GM11168 (cell line): ENCODE data around the gene TMEM132C.

Experiments used
- in situ Hi-C: fragments of 300-500 bp; cut with MboI; formaldehyde crosslinking; loops from one replicate; pipeline ENCODE4 v1.12.0; 2022; ENCODE audit warnings: low sequenced_read_pairs; ENCODE audit not compliant: unreplicated experiment

The TMEM132C gene

GRCh38 chr12:128684352-128684751 lies 417.4 kb downstream of the TMEM132C start:
- in situ Hi-C loops: no loop called here

DNA sequence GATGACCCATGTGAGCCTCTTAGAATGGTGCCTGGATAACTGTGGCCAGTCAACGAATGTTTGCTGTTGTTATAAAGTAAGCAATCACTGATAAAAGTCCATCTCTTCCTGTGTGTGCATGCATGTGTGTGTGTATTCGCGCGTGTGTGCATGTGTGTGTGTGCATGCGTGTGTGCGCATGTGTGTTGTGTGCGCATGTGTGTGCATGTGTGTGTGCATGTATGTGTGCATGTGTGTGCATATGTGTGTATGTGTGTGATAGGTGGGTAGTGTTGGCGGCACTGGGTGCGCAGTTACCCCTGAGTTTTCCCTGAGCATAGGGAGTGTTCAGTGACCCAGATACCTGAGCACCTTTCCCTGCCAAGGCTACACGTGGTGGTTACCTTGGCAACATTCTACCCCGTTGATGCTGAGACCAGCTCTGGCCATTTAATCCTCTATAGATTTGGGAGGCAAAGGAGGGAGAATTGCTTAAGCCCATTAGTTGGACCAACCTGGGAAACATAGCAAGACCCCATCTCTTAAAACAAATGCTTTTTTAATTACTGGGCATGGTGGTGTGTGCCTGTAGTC lies 419.0 kb downstream of the TMEM132C start:
- in situ Hi-C loops: no loop called here

DNA sequence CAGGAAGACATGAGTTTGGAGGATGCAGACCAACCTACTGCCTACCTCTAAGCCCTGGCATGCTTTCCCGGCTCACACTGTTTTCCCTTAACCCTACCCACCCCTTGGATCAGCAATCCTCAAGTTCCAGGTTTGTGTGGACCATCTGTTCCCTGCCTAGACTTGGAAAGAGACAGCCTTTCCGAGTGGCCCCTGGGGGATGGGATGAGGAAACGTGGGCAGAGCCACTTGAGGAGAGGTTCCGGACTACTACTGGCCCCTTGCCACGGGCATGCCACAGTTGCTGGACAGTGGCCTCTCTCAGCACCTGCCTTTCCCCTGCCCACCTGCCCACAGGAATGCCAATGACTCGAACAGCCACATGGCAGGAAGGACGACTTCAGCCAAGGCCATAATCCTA lies 420.9 kb downstream of the TMEM132C start:
- in situ Hi-C loops: no loop called here

GRCh38 chr12:128690641-128691040 lies 423.7 kb downstream of the TMEM132C start:
- in situ Hi-C loops: no loop called here

DNA sequence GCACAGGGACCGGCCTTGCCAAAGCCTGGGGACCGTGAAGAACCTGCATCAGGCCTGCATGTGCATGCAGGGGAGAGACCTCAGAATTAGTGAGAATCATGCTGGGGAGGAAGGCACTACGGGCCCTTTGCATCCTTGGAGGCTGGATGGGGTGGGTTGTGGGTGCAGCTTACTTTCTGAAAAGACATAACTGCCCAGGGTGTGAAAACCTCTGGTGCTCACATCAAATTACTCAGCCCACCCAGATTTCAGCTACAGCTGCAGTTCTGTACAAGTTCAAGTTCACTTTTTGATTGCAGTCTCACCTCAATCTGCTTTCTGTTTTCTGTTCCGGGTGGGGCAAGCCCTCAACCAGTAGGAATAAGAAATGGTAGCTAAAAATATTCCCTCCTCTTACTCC lies 426.1 kb downstream of the TMEM132C start:
- in situ Hi-C loops: no loop called here

DNA sequence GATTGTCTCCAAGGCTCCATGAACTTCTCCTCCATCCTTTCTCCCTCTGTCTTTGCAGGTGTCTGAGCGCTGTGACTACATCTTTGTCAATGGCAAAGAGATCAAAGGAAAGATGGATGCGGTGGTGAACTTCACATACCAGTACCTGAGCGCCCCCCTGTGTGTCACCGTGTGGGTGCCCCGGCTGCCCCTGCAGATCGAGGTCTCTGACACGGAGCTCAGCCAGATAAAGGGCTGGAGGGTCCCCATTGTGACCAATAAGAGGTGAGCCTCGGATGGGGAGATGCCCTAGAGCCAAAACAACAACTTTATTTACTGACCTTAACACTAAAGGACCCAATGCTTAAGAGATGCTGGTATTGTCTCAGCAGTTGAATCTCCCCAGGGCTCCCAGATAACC lies 426.8 kb downstream of the TMEM132C start:
- in situ Hi-C loops: no loop called here

DNA sequence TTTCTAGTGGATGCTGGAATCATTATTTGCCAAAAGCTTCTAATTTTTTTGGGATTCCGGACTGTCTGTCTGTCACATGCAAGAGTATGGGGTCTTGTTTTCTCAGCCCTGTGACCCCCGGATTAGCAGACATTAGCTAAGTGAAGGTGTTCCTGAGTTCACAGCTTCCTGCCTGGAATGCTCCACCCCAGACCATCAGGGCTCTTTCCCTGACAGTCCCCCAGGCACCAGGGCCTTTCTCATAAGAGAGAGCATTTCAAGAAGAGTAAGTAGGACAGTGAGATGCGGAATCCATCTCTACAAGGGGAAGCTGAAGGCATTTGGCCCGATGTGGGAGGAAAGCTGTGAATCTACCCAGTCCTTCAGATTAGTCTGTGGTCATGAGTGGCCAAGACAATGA lies 427.5 kb downstream of the TMEM132C start:
- in situ Hi-C loops: no loop called here

- in situ Hi-C loops: no loop called here
Observed at GRCh38 chr12:128695697-128696096, 428.7 kb downstream of the TMEM132C start.

- in situ Hi-C loops: no loop called here
Observed at GRCh38 chr12:128698301-128698972, 431.5 kb downstream of the TMEM132C start.

- in situ Hi-C loops: no loop called here
Observed at GRCh38 chr12:128699106-128699505, 432.1 kb downstream of the TMEM132C start.

GRCh38 chr12:128702371-128702770 lies 435.4 kb downstream of the TMEM132C start:
- in situ Hi-C loops: no loop called here

DNA sequence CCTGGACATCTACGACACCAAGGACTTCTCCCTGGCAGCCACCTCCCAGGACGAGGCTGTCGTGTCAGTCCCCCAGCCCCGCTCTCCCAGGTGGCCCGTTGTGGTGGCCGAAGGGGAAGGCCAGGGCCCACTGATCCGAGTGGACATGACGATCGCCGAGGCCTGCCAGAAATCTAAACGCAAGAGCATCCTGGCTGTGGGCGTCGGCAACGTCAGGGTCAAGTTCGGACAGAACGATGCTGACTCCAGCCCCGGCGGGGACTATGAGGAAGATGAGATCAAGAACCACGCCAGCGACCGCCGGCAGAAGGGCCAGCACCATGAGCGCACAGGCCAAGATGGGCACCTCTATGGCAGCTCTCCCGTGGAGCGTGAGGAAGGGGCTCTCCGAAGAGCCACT lies 438.2 kb downstream of the TMEM132C start:
- in situ Hi-C loops: no loop called here

GRCh38 chr12:128707488-128707887 lies 440.5 kb downstream of the TMEM132C start:
- in situ Hi-C loops: no loop called here

DNA sequence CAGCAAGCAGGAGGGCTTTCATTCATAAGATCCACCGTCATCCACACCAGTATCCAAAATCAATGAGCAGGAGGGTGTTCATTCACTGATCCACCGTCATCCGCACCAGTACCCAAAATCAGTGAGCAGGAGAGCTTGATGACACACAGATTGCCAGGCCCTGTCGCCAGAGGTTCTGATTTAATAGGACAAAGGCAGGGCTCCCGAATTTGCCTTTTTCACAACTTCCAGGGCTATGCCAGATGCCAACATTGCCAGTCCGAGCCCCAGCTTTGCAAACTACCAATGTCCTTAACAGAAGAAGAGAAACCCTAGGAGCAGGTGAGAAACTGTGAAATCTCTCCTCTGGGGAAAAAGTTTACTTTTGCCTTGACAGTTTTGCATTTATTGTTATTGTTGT lies 441.8 kb downstream of the TMEM132C start:
- in situ Hi-C loops: no loop called here

DNA sequence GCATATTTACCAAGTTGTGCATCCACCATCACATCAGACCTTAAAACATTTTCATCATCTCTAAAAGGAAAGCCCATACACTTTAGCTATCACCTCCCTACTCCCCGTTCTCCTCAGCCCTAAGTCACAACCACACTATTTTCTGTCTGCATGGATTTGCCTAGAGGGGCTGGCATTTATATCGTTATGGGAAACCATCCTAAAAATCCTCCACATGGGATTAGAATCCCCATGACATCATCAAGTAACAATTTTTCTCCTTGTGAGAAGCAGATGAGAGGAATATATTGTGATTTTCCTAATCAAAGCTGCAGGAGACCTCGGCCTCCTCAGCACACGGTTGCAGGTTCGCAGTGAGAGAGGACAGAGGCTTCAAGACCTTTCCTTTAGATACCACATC lies 442.7 kb downstream of the TMEM132C start:
- in situ Hi-C loops: no loop called here

- in situ Hi-C loops: no loop called here
Observed at GRCh38 chr12:128711486-128711885, 444.5 kb downstream of the TMEM132C start.

DNA sequence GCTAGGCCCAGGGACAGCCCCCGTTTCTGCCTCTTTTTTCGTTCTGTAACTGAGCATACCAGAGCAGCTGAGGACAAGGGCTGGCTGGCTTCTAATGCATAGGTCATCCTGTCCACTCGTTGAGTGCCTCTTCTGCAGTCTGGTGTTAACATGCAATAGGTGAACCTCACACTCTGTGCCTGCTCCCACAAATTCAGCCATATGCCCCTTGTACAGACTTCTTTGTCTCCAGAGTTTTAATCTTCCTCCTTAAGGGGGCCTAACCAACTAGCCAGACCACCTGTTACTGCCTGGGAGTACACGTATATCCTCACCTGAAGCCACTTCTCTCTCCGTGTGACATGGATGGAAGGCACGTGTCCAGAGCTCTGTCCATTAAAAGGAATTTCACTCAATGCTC lies 445.7 kb downstream of the TMEM132C start:
- in situ Hi-C loops: no loop called here

GRCh38 chr12:128715485-128715884 lies 448.5 kb downstream of the TMEM132C start:
- in situ Hi-C loops: no loop called here

DNA sequence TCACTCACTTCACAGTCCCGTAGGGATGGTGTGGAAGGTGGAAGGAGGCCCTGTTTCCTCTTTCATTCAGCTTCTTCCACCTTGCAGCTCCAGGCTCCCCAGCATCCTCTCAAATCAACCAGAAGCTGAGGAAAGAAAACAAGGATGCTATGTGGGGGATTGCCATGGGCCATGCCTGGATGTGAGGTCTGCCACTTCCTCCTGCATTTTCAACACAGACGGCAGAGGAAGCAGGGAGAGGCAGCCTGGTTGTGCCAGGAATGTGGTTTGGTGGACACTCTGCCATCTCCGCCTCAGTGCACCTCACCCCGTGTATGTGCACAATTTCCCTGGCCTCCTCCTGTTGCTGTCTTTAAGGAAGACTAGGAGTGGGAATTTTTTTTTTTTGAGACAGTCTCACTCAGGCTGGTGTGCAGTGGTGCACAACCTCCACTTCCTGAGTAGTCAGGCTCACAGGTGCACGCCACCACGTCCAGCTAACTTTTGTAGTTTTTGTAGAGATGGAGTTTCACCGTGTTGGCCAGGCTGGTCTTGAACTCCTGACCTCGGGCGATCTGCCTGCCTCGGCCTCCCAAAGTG lies 457.6 kb downstream of the TMEM132C start:
- in situ Hi-C loops: no loop called here

GRCh38 chr12:128726886-128727285 lies 459.9 kb downstream of the TMEM132C start:
- in situ Hi-C loops: no loop called here

- in situ Hi-C loops: no loop called here
Observed at GRCh38 chr12:128727461-128727860, 460.5 kb downstream of the TMEM132C start.

GRCh38 chr12:128727999-128728398 lies 461.0 kb downstream of the TMEM132C start:
- in situ Hi-C loops: no loop called here
